Mesendoderm (in vitro differentiated cells): Measurements from ENCODE around the gene PDE4D.
"Not testable (repeated sequence)": the region's sequence is repeated elsewhere in the genome, so short reads cannot be mapped to it uniquely, and the experiment has no call there.

Source experiments
- DNase-seq: peaks from one replicate; pipeline ENCODE4 v3.0.0; 2013
- H2AK5ac ChIP-seq: 2 replicates; pipeline ENCODE4 v1.6.1; 2013; ENCODE audit warnings: low read length, inconsistent platforms
- H2BK120ac ChIP-seq: 2 replicates; pipeline ENCODE4 v1.6.1; 2013; ENCODE audit warnings: low read depth, mild to moderate bottlenecking, low read length, moderate library complexity, mixed read lengths
- H2BK15ac ChIP-seq: replicated peaks from 2 replicates; pipeline ENCODE4 v1.6.1; 2013; ENCODE audit warnings: low read depth, mild to moderate bottlenecking, moderate library complexity
- H2BK5ac ChIP-seq: 2 replicates; pipeline ENCODE4 v1.6.1; 2013; ENCODE audit warnings: low read length, inconsistent platforms
- H3K18ac ChIP-seq: 2 replicates; pipeline ENCODE4 v1.6.1; 2013; ENCODE audit warnings: mild to moderate bottlenecking, low read length, mixed read lengths
- H3K23ac ChIP-seq: one replicate; pipeline ENCODE4 v1.6.1; 2013; ENCODE audit warnings: low read length
- H3K27ac ChIP-seq: 2 replicates; pipeline ENCODE4 v1.5.1; 2013; ENCODE audit warnings: low read depth, mild to moderate bottlenecking, inconsistent platforms, low read length, moderate library complexity
- H3K27me3 ChIP-seq: 2 replicates; pipeline ENCODE4 v1.6.1; 2013; ENCODE audit warnings: low read length, control low read depth, mild to moderate bottlenecking, inconsistent platforms; ENCODE audit not compliant: insufficient read depth, poor library complexity
- H3K36me3 ChIP-seq: 2 replicates; pipeline ENCODE4 v1.6.1; 2013; ENCODE audit warnings: low read length, inconsistent platforms; ENCODE audit not compliant: control insufficient read depth, insufficient read depth
- H3K4ac ChIP-seq: one replicate; pipeline ENCODE4 v1.6.1; 2013; ENCODE audit warnings: low read depth, mild to moderate bottlenecking, low read length, moderate library complexity
- H3K4me1 ChIP-seq: 2 replicates; pipeline ENCODE4 v1.6.1; 2013; ENCODE audit warnings: low read depth, low read length, inconsistent platforms; ENCODE audit not compliant: control insufficient read depth
- H3K4me2 ChIP-seq: 2 replicates; pipeline ENCODE4 v1.6.1; 2013; ENCODE audit warnings: low read length
- H3K4me3 ChIP-seq: 2 replicates; pipeline ENCODE4 v1.5.1; 2013; ENCODE audit warnings: mild to moderate bottlenecking, low read length
- H3K56ac ChIP-seq: one replicate; pipeline ENCODE4 v1.6.1; 2013; ENCODE audit warnings: low read length
- H3K79me1 ChIP-seq: 2 replicates; pipeline ENCODE4 v1.6.1; 2013; ENCODE audit warnings: low read length, inconsistent platforms
- H3K79me2 ChIP-seq: 2 replicates; pipeline ENCODE4 v1.6.1; 2013; ENCODE audit warnings: mild to moderate bottlenecking, low read length; ENCODE audit not compliant: control insufficient read depth, insufficient read depth
- H3K9ac ChIP-seq: 2 replicates; pipeline ENCODE4 v1.6.1; 2013; ENCODE audit warnings: low read length, inconsistent platforms
- H4K5ac ChIP-seq: one replicate; pipeline ENCODE4 v1.6.1; 2013; ENCODE audit warnings: low read length
- H4K8ac ChIP-seq: one replicate; pipeline ENCODE4 v1.6.1; 2013; ENCODE audit warnings: low read depth, mild to moderate bottlenecking, control low read depth, low read length, moderate library complexity
- WGBS: extraction: QIAGEN DNeasy Blood & Tissue Kit; methylation state at CpG from one replicate; pipeline ENCODE4 v1.1.7; 2013; ENCODE audit warnings: low lambda C conversion rate, missing lambda C conversion rate; ENCODE audit not compliant: insufficient coverage; ENCODE audit errors: extremely low coverage; 5-methylcytosine and 5-hydroxymethylcytosine counted together

PDE4D gene

GRCh38 chr5:59766427-59767210 is 126.9 kb downstream of the PDE4D start:
- H3K79me2 ChIP-seq: no peaks in the 10 kb centered on the region

DNA sequence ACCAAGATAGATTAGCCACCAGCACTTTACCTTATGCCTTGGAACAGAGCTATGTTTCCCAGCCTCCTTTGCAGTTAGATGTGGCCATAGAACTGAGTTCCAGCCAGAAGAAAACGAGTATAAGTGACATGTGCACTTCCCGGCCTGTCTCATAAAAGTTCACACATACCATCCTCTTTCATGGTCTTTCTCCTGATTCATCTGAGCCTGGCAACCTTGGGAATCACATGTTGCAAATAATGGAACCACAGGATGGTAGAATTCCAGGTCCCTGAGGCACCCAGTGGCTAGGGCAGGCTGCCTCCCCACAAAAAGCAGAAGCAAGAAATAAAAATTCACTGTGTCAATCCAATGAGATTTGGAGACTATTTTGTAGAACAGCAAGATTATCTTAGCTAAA is 128.1 kb downstream of the PDE4D start:
- no peak overlapping the region for H3K27ac ChIP-seq
- no peak overlapping the region for H2BK5ac ChIP-seq
- WGBS: no CpG with 5 or more reads among the region's 2 CpGs
- H3K36me3 ChIP-seq: no peaks in the 10 kb centered on the region
- H3K56ac ChIP-seq: no peak overlapping the region
- no peak overlapping the region for H2BK120ac ChIP-seq
- no peak overlapping the region for H2AK5ac ChIP-seq
- H4K8ac ChIP-seq: no peak overlapping the region
- H3K9ac ChIP-seq: no peak overlapping the region
- no peaks in the 10 kb centered on the region for H3K27me3 ChIP-seq
- no peak overlapping the region for H2BK15ac ChIP-seq
- H3K4ac ChIP-seq: no peak overlapping the region
- no peaks in the 10 kb centered on the region for H3K79me1 ChIP-seq
- H3K18ac ChIP-seq: no peak overlapping the region
- no peak for DNase-seq
- H4K5ac ChIP-seq: no peak overlapping the region
- H3K4me2 ChIP-seq: no peak overlapping the region
- H3K4me1 ChIP-seq: peaks cover 3% of the 10 kb centered on the region
- no peak overlapping the region for H3K23ac ChIP-seq
- no peaks in the 10 kb centered on the region for H3K79me2 ChIP-seq
- no peak overlapping the region for H3K4me3 ChIP-seq

More at GRCh38 chr5:59766427-59767210, 126.9 kb downstream of the PDE4D start:
- no peak overlapping the region for H2AK5ac ChIP-seq
- H3K79me1 ChIP-seq: no peaks in the 10 kb centered on the region
- peaks cover 3% of the 10 kb centered on the region for H3K4me1 ChIP-seq
- no peak overlapping the region for H3K4me2 ChIP-seq
- no peaks in the 10 kb centered on the region for H3K36me3 ChIP-seq
- DNase-seq: no peak
- H3K4me3 ChIP-seq: no peak overlapping the region
- no peak overlapping the region for H2BK5ac ChIP-seq
- H2BK15ac ChIP-seq: no peak overlapping the region
- no peak overlapping the region for H3K9ac ChIP-seq
- H3K4ac ChIP-seq: peak overlapping the region; percentile 71
- H4K5ac ChIP-seq: no peak overlapping the region
- WGBS: no CpG with 5 or more reads among the region's 7 CpGs
- H3K27ac ChIP-seq: no peak overlapping the region
- H3K18ac ChIP-seq: no peak overlapping the region
- H3K27me3 ChIP-seq: no peaks in the 10 kb centered on the region
- no peak overlapping the region for H2BK120ac ChIP-seq
- H4K8ac ChIP-seq: no peak overlapping the region
- peak overlapping the region; percentile 31 for H3K23ac ChIP-seq
- no peak overlapping the region for H3K56ac ChIP-seq

GRCh38 chr5:59764361-59764760 is 129.2 kb downstream of the PDE4D start:
- no peak overlapping the region for H3K27ac ChIP-seq
- no CpG with 5 or more reads among the region's 3 CpGs for WGBS
- no peak overlapping the region for H2BK5ac ChIP-seq
- no peak overlapping the region for H2BK15ac ChIP-seq
- no peak overlapping the region for H3K4me2 ChIP-seq
- H2AK5ac ChIP-seq: no peak overlapping the region
- no peak overlapping the region for H2BK120ac ChIP-seq
- H3K79me2 ChIP-seq: no peaks in the 10 kb centered on the region
- H3K18ac ChIP-seq: no peak overlapping the region
- H4K8ac ChIP-seq: no peak overlapping the region
- H3K9ac ChIP-seq: no peak overlapping the region
- no peaks in the 10 kb centered on the region for H3K27me3 ChIP-seq
- peaks cover 3% of the 10 kb centered on the region for H3K4me1 ChIP-seq
- H3K4ac ChIP-seq: no peak overlapping the region
- DNase-seq: no peak
- H4K5ac ChIP-seq: no peak overlapping the region
- no peak overlapping the region for H3K23ac ChIP-seq
- H3K79me1 ChIP-seq: no peaks in the 10 kb centered on the region
- no peak overlapping the region for H3K4me3 ChIP-seq
- H3K56ac ChIP-seq: no peak overlapping the region
- no peaks in the 10 kb centered on the region for H3K36me3 ChIP-seq

GRCh38 chr5:59763541-59763940 is 130.0 kb downstream of the PDE4D start:
- Histone ChIP-seq H3K4me1 (peaks cover 3% of the 10 kb centered on the region), H2BK120ac (no peak overlapping the region), H3K23ac (no peak overlapping the region), H3K4me2 (no peak overlapping the region), H3K4ac (no peak overlapping the region), H3K36me3 (no peaks in the 10 kb centered on the region), H3K9ac (no peak overlapping the region), H4K5ac (no peak overlapping the region), H2BK5ac (no peak overlapping the region), H3K79me1 (no peaks in the 10 kb centered on the region), H3K18ac (no peak overlapping the region), H2AK5ac (no peak overlapping the region), H2BK15ac (no peak overlapping the region), H4K8ac (no peak overlapping the region), H3K56ac (no peak overlapping the region), H3K27ac (no peak overlapping the region), H3K79me2 (no peaks in the 10 kb centered on the region), H3K27me3 (no peaks in the 10 kb centered on the region), H3K4me3 (no peak overlapping the region)
- no peak for DNase-seq
- WGBS: no CpG with 5 or more reads among the region's 2 CpGs

DNA sequence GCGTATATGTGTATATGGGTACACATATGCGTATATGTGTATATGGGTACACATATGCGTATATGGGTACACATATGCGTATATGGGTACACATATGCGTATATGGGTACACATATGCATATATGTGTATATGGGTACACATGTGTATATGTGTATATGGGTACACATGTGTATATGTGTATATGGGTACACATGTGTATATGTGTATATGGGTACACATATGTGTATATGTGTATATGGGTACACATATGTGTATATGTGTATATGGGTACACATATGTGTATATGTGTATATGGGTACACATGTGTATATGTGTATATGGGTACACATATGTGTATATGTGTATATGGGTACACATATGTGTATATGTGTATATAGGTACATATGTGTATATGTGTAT is 131.3 kb downstream of the PDE4D start:
- not testable (repeated sequence) for H3K4me1 ChIP-seq, H3K36me3 ChIP-seq, H2AK5ac ChIP-seq, H3K4ac ChIP-seq, H3K27me3 ChIP-seq, H3K27ac ChIP-seq, H3K79me1 ChIP-seq, H3K56ac ChIP-seq, H2BK120ac ChIP-seq, H2BK15ac ChIP-seq, H3K79me2 ChIP-seq, H2BK5ac ChIP-seq, H3K18ac ChIP-seq, H3K4me2 ChIP-seq, H4K5ac ChIP-seq, H3K4me3 ChIP-seq, H3K9ac ChIP-seq, H4K8ac ChIP-seq, DNase-seq, H3K23ac ChIP-seq
- no CpG with 5 or more reads among the region's 5 CpGs for WGBS
